OCI-LY1 (cell line): ENCODE measurements around the gene RPS6KA3.

Source experiments
- H2AFZ ChIP-seq: fragments of 200-600 bp; sonication (generic), shearing (Covaris generic); 2 replicates; pipeline ENCODE4 v1.6.0; 2014; ENCODE audit warnings: antibody characterized with exemption, mild to moderate bottlenecking, low read length
- H3F3A ChIP-seq: fragments of 200-600 bp; sonication (generic), shearing (Covaris generic); 2 replicates; pipeline ENCODE4 v1.6.0; 2014; ENCODE audit warnings: mild to moderate bottlenecking, antibody characterized with exemption, low read length, moderate library complexity; ENCODE audit not compliant: insufficient read depth
- H3K27ac ChIP-seq: fragments of 200-600 bp; sonication (generic); 2 replicates; pipeline ENCODE4 v1.5.1; 2014; ENCODE audit warnings: low read length, mixed run types, mild to moderate bottlenecking, low read depth; ENCODE audit not compliant: poor library complexity, severe bottlenecking
- H3K27me3 ChIP-seq: fragments of 200-600 bp; sonication (generic); 2 replicates; pipeline ENCODE4 v1.6.0; 2014; ENCODE audit warnings: antibody characterized with exemption, mild to moderate bottlenecking, low read length, moderate library complexity; ENCODE audit not compliant: insufficient read depth
- H3K36me3 ChIP-seq: fragments of 200-600 bp; sonication (generic); 2 replicates; pipeline ENCODE4 v1.6.1; 2014; ENCODE audit warnings: mild to moderate bottlenecking, antibody characterized with exemption, low read length, moderate library complexity, mixed read lengths; ENCODE audit not compliant: insufficient read depth
- H3K4me1 ChIP-seq: fragments of 200-600 bp; sonication (generic); 2 replicates; pipeline ENCODE4 v1.5.1; 2014; ENCODE audit warnings: mild to moderate bottlenecking, low read length, moderate library complexity; ENCODE audit not compliant: insufficient read depth, severe bottlenecking
- H3K4me2 ChIP-seq: fragments of 200-600 bp; sonication (generic), shearing (Covaris generic); 2 replicates; pipeline ENCODE4 v1.6.1; 2014; ENCODE audit warnings: low read length
- H3K4me3 ChIP-seq: fragments of 200-600 bp; sonication (generic); 2 replicates; pipeline ENCODE4 v1.5.1; 2014; ENCODE audit warnings: low read length, low read depth, mild to moderate bottlenecking, mixed read lengths; ENCODE audit not compliant: poor library complexity, severe bottlenecking
- H3K79me2 ChIP-seq: fragments of 200-600 bp; shearing (Covaris generic); 2 replicates; pipeline ENCODE4 v1.6.1; 2016; ENCODE audit warnings: mixed run types, low read length, mixed read lengths; ENCODE audit not compliant: insufficient read depth
- H3K9ac ChIP-seq: fragments of 200-600 bp; sonication (generic), shearing (Covaris generic); 2 replicates; pipeline ENCODE4 v1.6.1; 2014; ENCODE audit warnings: mild to moderate bottlenecking, low read length, mixed read lengths
- H3K9me2 ChIP-seq: fragments of 200-600 bp; sonication (generic), shearing (Covaris generic); 2 replicates; pipeline ENCODE4 v1.6.1; 2014; ENCODE audit warnings: low read depth, mild to moderate bottlenecking, low read length, mixed read lengths
- H3K9me3 ChIP-seq: fragments of 200-600 bp; shearing (Covaris generic); 2 replicates; pipeline ENCODE4 v1.6.1; 2014; ENCODE audit warnings: low read length, mixed read lengths
- H4K20me1 ChIP-seq: fragments of 200-600 bp; sonication (generic), shearing (Covaris generic); 2 replicates; pipeline ENCODE4 v1.6.0; 2016; ENCODE audit warnings: mild to moderate bottlenecking, low read length; ENCODE audit not compliant: insufficient read depth
- EZH2 ChIP-seq: fragments of 200-600 bp; sonication (generic), shearing (Covaris generic); IDR thresholded peaks from 2 replicates; pipeline ENCODE4 v1.8.0; 2017; ENCODE audit warnings: borderline replicate concordance, mixed run types, mild to moderate bottlenecking, antibody characterized with exemption, low read length, moderate library complexity, mixed read lengths
- TF ChIP-seq, protein P1 (sequence below): fragments of 200-600 bp; sonication (generic), shearing (Covaris generic); IDR thresholded peaks from 2 replicates; pipeline ENCODE4 v1.5.1; 2017; ENCODE audit warnings: mild to moderate bottlenecking, antibody characterized with exemption, low read length, moderate library complexity, mixed read lengths

Gene RPS6KA3

DNA sequence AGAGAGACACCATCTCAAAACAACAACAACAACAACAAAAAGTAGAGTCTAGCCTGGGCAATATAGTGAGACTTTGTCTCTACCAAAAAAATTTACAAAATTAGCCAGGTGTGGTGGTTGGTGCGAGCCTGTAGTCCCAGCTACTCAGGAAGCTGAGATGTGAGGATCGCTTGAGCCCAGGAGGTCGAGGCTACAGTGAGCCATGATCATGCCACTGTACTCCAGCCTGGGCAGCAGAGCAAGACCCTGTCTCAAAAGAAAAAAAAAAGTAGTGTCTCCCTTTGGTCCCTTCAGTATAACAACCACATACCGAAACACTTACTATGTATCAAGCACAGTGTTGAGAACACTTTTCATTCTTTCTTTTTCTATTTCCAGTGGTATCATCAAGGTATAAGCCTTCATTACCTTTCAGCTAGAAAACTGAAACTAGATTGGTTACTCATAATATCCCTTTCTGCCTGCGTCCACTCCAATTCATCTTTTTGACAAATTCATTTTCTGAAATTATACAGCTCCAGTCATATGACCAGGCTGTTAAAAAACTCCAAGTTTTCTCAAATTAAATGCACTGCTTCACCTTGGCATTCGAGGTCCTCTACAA, 54.1 kb downstream of the RPS6KA3 start:
- no peaks in the 10 kb centered on the region for H3K4me1 ChIP-seq
- no peaks in the 10 kb centered on the region for H4K20me1 ChIP-seq
- H3K27me3 ChIP-seq = no peaks in the 10 kb centered on the region
- no peaks in the 10 kb centered on the region for H3K9me3 ChIP-seq
- H3K79me2 ChIP-seq = no peaks in the 10 kb centered on the region; the same call in 1 of the 2 replicates
- H3K4me3 ChIP-seq = no peak overlapping the region
- H3K27ac ChIP-seq = no peak overlapping the region
- no peaks in the 10 kb centered on the region for H3F3A ChIP-seq
- no peak overlapping the region for H3K4me2 ChIP-seq
- H3K9me2 ChIP-seq = no peaks in the 10 kb centered on the region
- no peak overlapping the region for H2AFZ ChIP-seq
- TF ChIP-seq EZH2 = no peak
- TF ChIP-seq, protein P1, sequence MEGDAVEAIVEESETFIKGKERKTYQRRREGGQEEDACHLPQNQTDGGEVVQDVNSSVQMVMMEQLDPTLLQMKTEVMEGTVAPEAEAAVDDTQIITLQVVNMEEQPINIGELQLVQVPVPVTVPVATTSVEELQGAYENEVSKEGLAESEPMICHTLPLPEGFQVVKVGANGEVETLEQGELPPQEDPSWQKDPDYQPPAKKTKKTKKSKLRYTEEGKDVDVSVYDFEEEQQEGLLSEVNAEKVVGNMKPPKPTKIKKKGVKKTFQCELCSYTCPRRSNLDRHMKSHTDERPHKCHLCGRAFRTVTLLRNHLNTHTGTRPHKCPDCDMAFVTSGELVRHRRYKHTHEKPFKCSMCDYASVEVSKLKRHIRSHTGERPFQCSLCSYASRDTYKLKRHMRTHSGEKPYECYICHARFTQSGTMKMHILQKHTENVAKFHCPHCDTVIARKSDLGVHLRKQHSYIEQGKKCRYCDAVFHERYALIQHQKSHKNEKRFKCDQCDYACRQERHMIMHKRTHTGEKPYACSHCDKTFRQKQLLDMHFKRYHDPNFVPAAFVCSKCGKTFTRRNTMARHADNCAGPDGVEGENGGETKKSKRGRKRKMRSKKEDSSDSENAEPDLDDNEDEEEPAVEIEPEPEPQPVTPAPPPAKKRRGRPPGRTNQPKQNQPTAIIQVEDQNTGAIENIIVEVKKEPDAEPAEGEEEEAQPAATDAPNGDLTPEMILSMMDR = no peak
- H3K9ac ChIP-seq = no peak overlapping the region
- H3K36me3 ChIP-seq = peaks cover 6% of the 10 kb centered on the region; the same call in 1 of the 2 replicates

DNA sequence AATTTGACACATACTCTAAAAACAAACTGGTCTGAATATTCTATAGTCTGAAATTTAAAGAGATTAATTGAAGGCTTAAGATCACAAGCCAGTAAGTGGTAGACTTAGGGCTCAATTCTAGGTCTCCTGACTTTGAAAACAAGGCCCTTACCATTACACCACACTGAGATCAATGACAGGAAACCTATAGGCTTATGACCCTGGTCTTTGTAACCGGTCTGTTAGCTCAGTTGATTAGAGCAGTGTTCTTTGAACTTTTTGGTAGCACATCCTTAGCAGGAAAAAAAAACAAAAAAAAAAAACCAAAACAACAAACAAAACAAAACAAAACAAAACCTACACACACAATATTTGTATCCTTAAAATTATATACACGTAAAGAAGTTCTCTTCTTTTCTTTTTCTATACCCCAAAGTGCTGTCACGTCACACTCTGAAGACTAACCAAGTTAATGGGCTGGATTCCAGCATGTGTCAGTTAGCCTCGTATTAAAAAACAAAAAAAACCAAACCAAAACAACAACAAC, 55.4 kb downstream of the RPS6KA3 start:
- TF ChIP-seq, protein P1 = no peak
- TF ChIP-seq EZH2 = no peak
- Histone ChIP-seq H3K36me3 (peaks cover 11% of the 10 kb centered on the region; the same call in 1 of the 2 replicates), H3F3A (no peaks in the 10 kb centered on the region), H2AFZ (no peak overlapping the region), H3K4me1 (no peaks in the 10 kb centered on the region), H3K4me3 (no peak overlapping the region), H3K79me2 (no peaks in the 10 kb centered on the region; the same call in 1 of the 2 replicates), H3K9me2 (no peaks in the 10 kb centered on the region), H3K9me3 (no peaks in the 10 kb centered on the region), H4K20me1 (no peaks in the 10 kb centered on the region), H3K9ac (no peak overlapping the region), H3K4me2 (no peak overlapping the region), H3K27me3 (no peaks in the 10 kb centered on the region), H3K27ac (no peak overlapping the region)

DNA sequence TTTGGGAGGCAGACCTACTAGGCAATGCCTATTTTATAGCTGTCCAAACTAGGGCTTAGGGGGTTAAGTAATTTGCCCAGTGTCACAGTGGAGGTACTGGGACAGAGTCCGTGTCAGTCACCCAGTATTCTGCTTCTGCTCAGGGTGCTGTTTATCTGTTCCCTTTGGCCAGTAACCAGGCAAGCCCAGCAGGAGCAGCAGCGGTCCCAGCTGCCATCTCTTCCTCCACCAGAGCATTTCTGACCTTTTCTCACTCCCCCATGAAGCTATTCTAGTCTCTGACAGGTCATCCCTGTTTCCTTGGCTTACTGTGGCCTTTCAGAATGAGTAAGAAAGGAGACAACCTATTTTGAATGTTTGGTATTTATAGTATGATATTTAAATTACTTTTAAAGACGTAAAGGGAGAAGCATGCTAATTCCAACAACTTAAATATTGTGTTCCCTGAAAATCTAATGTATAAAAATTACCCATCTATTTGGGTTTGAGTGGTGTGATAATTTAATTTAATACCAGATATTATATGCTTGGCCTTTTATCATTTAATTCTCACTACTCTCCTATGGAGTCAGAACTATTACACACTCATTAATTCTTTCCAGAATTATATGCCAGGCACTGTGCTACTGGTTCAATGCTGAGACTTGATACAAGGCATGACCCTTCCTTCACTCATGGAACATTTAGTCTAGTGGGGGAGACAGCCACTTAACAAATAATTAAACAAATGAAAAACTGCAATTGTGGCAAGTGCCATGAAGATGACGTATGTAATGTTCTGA, 60.6 kb downstream of the RPS6KA3 start:
- Histone ChIP-seq H3K4me1 (peaks cover 11% of the 10 kb centered on the region), H4K20me1 (no peaks in the 10 kb centered on the region), H3F3A (no peaks in the 10 kb centered on the region), H3K36me3 (peaks cover 19% of the 10 kb centered on the region), H2AFZ (no peak overlapping the region), H3K27me3 (no peaks in the 10 kb centered on the region), H3K4me2 (no peak overlapping the region), H3K4me3 (no peak overlapping the region), H3K27ac (no peak overlapping the region), H3K9me3 (no peaks in the 10 kb centered on the region), H3K79me2 (no peaks in the 10 kb centered on the region; the same call in 1 of the 2 replicates), H3K9me2 (no peaks in the 10 kb centered on the region), H3K9ac (no peak overlapping the region)
- no peak for TF ChIP-seq EZH2
- TF ChIP-seq, protein P1 = no peak
